Kidney epithelial cell (primary cell): ENCODE data around the gene CHST11. TPM values are rescaled to one million over a fixed set of nuclear protein-coding genes. Genes with fewer than 3 reads are reported as not detected.
A peak's percentile ranks its signal among the peaks of the same experiment; 100 is the strongest.

Experiments
- DNase-seq: peaks from one replicate; pipeline ENCODE4 v3.0.0-alpha.2; 2010; ENCODE audit warnings: low read depth
- H3K27me3 ChIP-seq: 2 replicates; pipeline ENCODE4 v1.6.0; 2011; ENCODE audit warnings: low read length; ENCODE audit not compliant: control insufficient read depth, insufficient read depth
- H3K36me3 ChIP-seq: 2 replicates; pipeline ENCODE4 v1.5.1; 2011; ENCODE audit warnings: low read length; ENCODE audit not compliant: control insufficient read depth, insufficient read depth
- H3K4me3 ChIP-seq: 2 replicates; pipeline ENCODE4 v1.5.1; 2011; ENCODE audit warnings: low read depth, mild to moderate bottlenecking, control low read depth, low read length
- CTCF ChIP-seq: IDR thresholded peaks from 2 replicates; pipeline ENCODE4 v1.5.1; 2011; ENCODE audit warnings: mild to moderate bottlenecking, moderate library complexity, low read length, control low read depth, inconsistent platforms; ENCODE audit not compliant: insufficient read depth, poor library complexity, severe bottlenecking
- total RNA-seq: library from RNA; depleted of rRNA; stranded (reverse); fragments of >200 nt; gene quantifications from 2 replicates; pipeline ENCODE4 v1.2.3, GENCODE V29; 2015

Gene CHST11
- total RNA-seq, 1 donor from 2014 or later = 32.6 TPM

GRCh38 chr12:104575442-104576186, 118.9 kb downstream of the CHST11 start:
- no peaks in the 10 kb centered on the region for H3K36me3 ChIP-seq
- no peak for TF ChIP-seq CTCF
- H3K27me3 ChIP-seq = no peaks in the 10 kb centered on the region
- no peak for DNase-seq
- H3K4me3 ChIP-seq = no peak overlapping the region

- no peak for DNase-seq
- Histone ChIP-seq H3K27me3 (no peaks in the 10 kb centered on the region), H3K36me3 (no peaks in the 10 kb centered on the region), H3K4me3 (no peak overlapping the region)
- TF ChIP-seq CTCF = no peak
Measured at GRCh38 chr12:104576187-104576778, 119.5 kb downstream of the CHST11 start.

GRCh38 chr12:104576980-104577580, 120.3 kb downstream of the CHST11 start:
- H3K4me3 ChIP-seq = no peak overlapping the region
- no peak for DNase-seq
- TF ChIP-seq CTCF = no peak
- H3K27me3 ChIP-seq = no peaks in the 10 kb centered on the region
- H3K36me3 ChIP-seq = no peaks in the 10 kb centered on the region

GRCh38 chr12:104577581-104577981, 120.8 kb downstream of the CHST11 start:
- Histone ChIP-seq H3K4me3 (no peak overlapping the region), H3K36me3 (no peaks in the 10 kb centered on the region), H3K27me3 (no peaks in the 10 kb centered on the region)
- DNase-seq = no peak
- TF ChIP-seq CTCF = no peak

GRCh38 chr12:104578453-104578852, 121.7 kb downstream of the CHST11 start:
- no peak for TF ChIP-seq CTCF
- Histone ChIP-seq H3K36me3 (no peaks in the 10 kb centered on the region), H3K27me3 (no peaks in the 10 kb centered on the region), H3K4me3 (no peak overlapping the region)
- peak; percentile 69 for DNase-seq
